Measurements from ENCODE around the gene HLA-DRA. TPM values are rescaled to one million over a fixed set of nuclear protein-coding genes. Genes with fewer than 3 reads are reported as not detected.

Gene HLA-DRA
- total RNA-seq, 1 experiment from 2014 or later = not detected

- TF ChIP-seq CTCF (IDR thresholded peaks at IDR 0.05; ENCODE audit: insufficient read depth in 1 of 2, low read depth in 1 of 2, low read length in 1 of 2, severe bottlenecking in 1 of 2, unreplicated experiment in 1 of 2) = no peak
- BruUV-seq (replicated peaks) = no TSS peak
- no peak within 1 kb of the TSS for H3K4me3 ChIP-seq (ENCODE audit: low read depth, low read length)
- POLR2A ChIA-PET = no interaction called here
- peaks cover 2% of the 10 kb centered on the region for H3K27me3 Mint-ChIP-seq (ENCODE audit: insufficient read depth, unreplicated experiment)
- DNase-seq = no peak
- no peaks in the 10 kb centered on the region for H3K9me3 Mint-ChIP-seq (ENCODE audit: unreplicated experiment)
- no peaks in the 10 kb centered on the region for H3K36me3 ChIP-seq (ENCODE audit: control insufficient read depth, insufficient read depth, low read length)
- H3K27me3 ChIP-seq (replicated peaks; ENCODE audit: control insufficient read depth, insufficient read depth, low read length) = no peaks in the 10 kb centered on the region
- H3K4me3 Mint-ChIP-seq (ENCODE audit: unreplicated experiment) = no peak within 1 kb of the TSS
- intact Hi-C loops (cut with micrococcal nuclease; ENCODE audit: unreplicated experiment) = no loop called here
- peaks cover 8% of the 10 kb centered on the region; the same call in 1 of the 2 replicates for H3K4me1 ChIP-seq
- no peaks in the 10 kb centered on the region for H3K9me3 ChIP-seq
- H3K27ac Mint-ChIP-seq (ENCODE audit: unreplicated experiment) = no peak within 1 kb of the TSS
- CTCF ChIA-PET = no interaction called here
- H3K36me3 Mint-ChIP-seq (ENCODE audit: insufficient read depth, unreplicated experiment) = no peaks in the 10 kb centered on the region
- no peaks in the 10 kb centered on the region for H3K4me1 Mint-ChIP-seq (ENCODE audit: low read depth, unreplicated experiment)
These were observed 32.8 kb upstream of the HLA-DRA start, which contains the start of gene BTNL2 for GRCh38 chr6:32406857-32407256. TSS of gene BTNL2 (minus strand) at chr6:32407181. CDS start at chr6:32407123, 58 bp downstream.

- DNase-seq = no peak
- POLR2A ChIA-PET = no interaction called here
- intact Hi-C loops (cut with micrococcal nuclease; ENCODE audit: unreplicated experiment) = no loop called here
- no peaks in the 10 kb centered on the region for H3K27me3 ChIP-seq (replicated peaks; ENCODE audit: control insufficient read depth, insufficient read depth, low read length)
- H3K36me3 ChIP-seq (ENCODE audit: control insufficient read depth, insufficient read depth, low read length) = no peaks in the 10 kb centered on the region
- CTCF ChIA-PET = no interaction called here
- no peaks in the 10 kb centered on the region for H3K9me3 Mint-ChIP-seq (ENCODE audit: unreplicated experiment)
- no TSS peak for BruUV-seq (replicated peaks)
- H3K4me1 Mint-ChIP-seq (ENCODE audit: low read depth, unreplicated experiment) = peaks cover 16% of the 10 kb centered on the region
- H3K4me3 ChIP-seq (ENCODE audit: low read depth, low read length) = no peak overlapping the region
- H3K4me1 ChIP-seq = peaks cover 8% of the 10 kb centered on the region; the same call in 1 of the 2 replicates
- H3K36me3 Mint-ChIP-seq (ENCODE audit: insufficient read depth, unreplicated experiment) = no peaks in the 10 kb centered on the region
- H3K27me3 Mint-ChIP-seq (ENCODE audit: insufficient read depth, unreplicated experiment) = peaks cover 15% of the 10 kb centered on the region
- no peak for TF ChIP-seq CTCF (IDR thresholded peaks at IDR 0.05; ENCODE audit: insufficient read depth in 1 of 2, low read depth in 1 of 2, low read length in 1 of 2, severe bottlenecking in 1 of 2, unreplicated experiment in 1 of 2)
- H3K27ac Mint-ChIP-seq (ENCODE audit: unreplicated experiment) = no peak overlapping the region
- H3K9me3 ChIP-seq = no peaks in the 10 kb centered on the region
- no peak overlapping the region for H3K4me3 Mint-ChIP-seq (ENCODE audit: unreplicated experiment)
These were observed 28.8 kb upstream of the HLA-DRA start for GRCh38 chr6:32410906-32411305.

- no TSS peak for BruUV-seq (replicated peaks)
- CTCF ChIA-PET = no interaction called here
These were observed 27.9 kb upstream of the HLA-DRA start for GRCh38 chr6:32411566-32412327.

More at GRCh38 chr6:32411566-32412327, 27.9 kb upstream of the HLA-DRA start:
- POLR2A ChIA-PET = no interaction called here
- Mint-ChIP-seq H3K27ac (ENCODE audit: unreplicated experiment) (no peak overlapping the region), H3K9me3 (ENCODE audit: unreplicated experiment) (no peaks in the 10 kb centered on the region), H3K27me3 (ENCODE audit: insufficient read depth, unreplicated experiment) (peaks cover 15% of the 10 kb centered on the region), H3K4me1 (ENCODE audit: low read depth, unreplicated experiment) (peaks cover 16% of the 10 kb centered on the region), H3K4me3 (ENCODE audit: unreplicated experiment) (no peak overlapping the region), H3K36me3 (ENCODE audit: insufficient read depth, unreplicated experiment) (no peaks in the 10 kb centered on the region)
- no peak overlapping the region for H3K4me3 ChIP-seq (ENCODE audit: low read depth, low read length)
- no peaks in the 10 kb centered on the region for H3K27me3 ChIP-seq (replicated peaks; ENCODE audit: control insufficient read depth, insufficient read depth, low read length)
- DNase-seq = no peak
- H3K4me1 ChIP-seq = peaks cover 6% of the 10 kb centered on the region; the same call in 1 of the 2 replicates
- intact Hi-C loops (cut with micrococcal nuclease; ENCODE audit: unreplicated experiment) = no loop called here
- TF ChIP-seq CTCF (IDR thresholded peaks at IDR 0.05; ENCODE audit: insufficient read depth in 1 of 2, low read depth in 1 of 2, low read length in 1 of 2, severe bottlenecking in 1 of 2, unreplicated experiment in 1 of 2) = no peak
- no peaks in the 10 kb centered on the region for H3K9me3 ChIP-seq
- H3K36me3 ChIP-seq (ENCODE audit: control insufficient read depth, insufficient read depth, low read length) = no peaks in the 10 kb centered on the region

Measured in Caco-2 (cell line).